ENCODE results near the gene CACNA1H. TPM values are rescaled to one million over a fixed set of nuclear protein-coding genes. Genes with fewer than 3 reads are reported as not detected.

Gene CACNA1H
- total and polyA plus RNA-seq, 2 of the 4 experiments (the other 2 are of a cell fraction), result 1.6 to 5.8 TPM

DNA sequence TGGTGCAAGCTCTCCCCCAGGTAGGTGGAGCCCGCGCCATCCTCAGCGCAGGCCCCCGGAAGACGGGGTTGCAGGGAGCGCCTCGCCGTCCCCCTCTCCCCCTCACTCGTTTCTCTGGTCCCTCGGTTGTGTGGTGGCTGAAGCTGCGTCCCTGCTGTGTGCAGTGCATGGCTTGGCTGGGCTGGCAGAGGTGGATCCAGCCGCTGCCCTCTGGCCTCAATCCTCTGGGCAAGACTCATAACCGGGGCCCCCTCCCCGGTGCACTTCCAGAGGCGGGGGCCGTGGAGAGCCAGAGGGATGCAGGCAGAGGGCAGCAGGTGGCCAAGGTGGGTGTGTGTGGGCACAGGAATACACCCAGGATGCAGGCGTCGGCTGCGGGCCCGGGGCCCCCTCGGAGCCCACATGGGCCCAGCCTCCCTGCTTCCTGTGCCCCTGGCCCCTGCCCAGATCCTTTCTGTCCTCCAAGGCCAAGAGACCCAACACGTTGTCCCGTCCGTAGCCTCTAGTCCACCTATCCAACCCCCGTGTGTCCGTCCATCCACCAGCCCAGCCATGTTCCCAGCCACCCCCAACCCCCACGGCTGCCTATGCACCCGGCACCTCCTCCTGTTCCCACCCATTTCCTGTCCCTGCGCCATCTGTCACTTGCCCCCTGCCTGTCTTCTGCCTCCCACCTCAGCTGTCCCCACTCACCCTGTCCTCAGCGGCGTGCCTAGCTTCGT lies 62.8 kb downstream of the CACNA1H start:
- ATAC-seq (ENCODE audit: low read depth) (no peak), DNase-seq (no peak)
- H2BK5ac ChIP-seq (ENCODE audit: low read depth, low read length, poor library complexity, severe bottlenecking), result no peak overlapping the region
- no peak overlapping the region for H4K91ac ChIP-seq (ENCODE audit: insufficient read depth, low read depth, low read length)
- H2BK120ac ChIP-seq (ENCODE audit: low read depth, low read length), result no peak overlapping the region
- H3K9me1 ChIP-seq (ENCODE audit: insufficient read depth, low read length), result no peaks in the 10 kb centered on the region
- H4K8ac ChIP-seq (ENCODE audit: low read depth in 2 of 2, low read length in 2 of 2), result no peak overlapping the region
- H2AK5ac ChIP-seq (ENCODE audit: low read depth, low read length), result no peak overlapping the region
- peak overlapping the region; percentile 51 for H2AFZ ChIP-seq (replicated peaks; ENCODE audit: low read length, poor library complexity)
- WGBS, 2 experiments (ENCODE audit: extremely low coverage in 2 of 2, insufficient read length in 1 of 2), result 57% methylated on average over 7 of the region's 32 CpGs; no CpG with 5 or more reads in 1 of the 2 experiments
- no peaks in the 10 kb centered on the region for H4K20me1 ChIP-seq (ENCODE audit: insufficient read depth, low read length)
- no peak overlapping the region for H3K9ac ChIP-seq (ENCODE audit: low read depth, low read length)
- H3K56ac ChIP-seq (ENCODE audit: extremely low read depth, insufficient read depth, low read length), result no peak overlapping the region
- H2BK20ac ChIP-seq (ENCODE audit: low read depth, low read length), result no peak overlapping the region
- H3K4me3 ChIP-seq (ENCODE audit: insufficient read depth, low read depth, low read length), result no peak overlapping the region
- intact Hi-C loops (cut with micrococcal nuclease), result no loop called here
- no peaks in the 10 kb centered on the region for H3K9me3 ChIP-seq (ENCODE audit: control insufficient read depth, insufficient read depth, low read length)
- peaks cover 4% of the 10 kb centered on the region; the same call in 1 of the 2 replicates for H3K36me3 ChIP-seq (ENCODE audit: control insufficient read depth, insufficient read depth, low read length)
- no peak overlapping the region for H3K4ac ChIP-seq (ENCODE audit: low read depth, low read length)
- POLR2A ChIA-PET (ENCODE audit: unreplicated experiment), result no interaction called here
- dilution Hi-C loops (cut with HindIII; ENCODE audit: low sequenced_read_pairs, unreplicated experiment), result no loop called here
- no peaks in the 10 kb centered on the region for H3K27me3 ChIP-seq (ENCODE audit: control insufficient read depth, insufficient read depth, low read length)
- no peak overlapping the region for H3K23ac ChIP-seq (ENCODE audit: low read depth, low read length)
- H4K5ac ChIP-seq (ENCODE audit: low read depth, low read length), result no peak overlapping the region
- no peaks in the 10 kb centered on the region for H3K79me1 ChIP-seq (ENCODE audit: low read depth in 1 of 2, low read length in 2 of 2)
- H3K14ac ChIP-seq (replicated peaks; ENCODE audit: low read depth, low read length), result no peak overlapping the region
- no TSS peak for BruUV-seq (replicated peaks)
- H3K27ac ChIP-seq (ENCODE audit: insufficient read depth, low read length), result no peak overlapping the region
- CTCF ChIA-PET, result no interaction called here
- H3K4me1 ChIP-seq (ENCODE audit: control insufficient read depth, insufficient read depth, low read length), result no peaks in the 10 kb centered on the region
- in situ Hi-C loops (cut with MboI; ENCODE audit: low sequenced_read_pairs), result loop anchor here (25.0 kb wide), 1 partner anchor 403 kb away; the partner anchor contains the start of gene GNG13
- H3K18ac ChIP-seq (ENCODE audit: low read depth, low read length), result no peak overlapping the region
- no peak overlapping the region for H3K4me2 ChIP-seq (ENCODE audit: low read depth, low read length)
- H2AK9ac ChIP-seq (replicated peaks; ENCODE audit: low read depth, low read length, poor library complexity), result no peak overlapping the region
- TF ChIP-seq BHLHE40 (IDR thresholded peaks at IDR 0.05; ENCODE audit: low read depth, low read length) (no peak), SMC3 (IDR thresholded peaks at IDR 0.05; ENCODE audit: low read depth, low read length) (no peak), RCOR1 (IDR thresholded peaks at IDR 0.05; ENCODE audit: insufficient replicate concordance, low read length) (no peak), MAZ (IDR thresholded peaks at IDR 0.05; ENCODE audit: borderline replicate concordance, low read depth, low read length) (no peak), CEBPB (IDR thresholded peaks at IDR 0.05; ENCODE audit: low read depth, low read length) (no peak), MAFK (IDR thresholded peaks at IDR 0.05; ENCODE audit: low read depth, low read length) (no peak), MXI1 (IDR thresholded peaks at IDR 0.05; ENCODE audit: borderline replicate concordance, low read depth, low read length) (no peak), ELK1 (IDR thresholded peaks at IDR 0.05; ENCODE audit: borderline replicate concordance, low read depth, low read length) (no peak), NFE2L2 (IDR thresholded peaks at IDR 0.05; ENCODE audit: low read depth, low read length) (no peak), RFX5 (IDR thresholded peaks at IDR 0.05; ENCODE audit: low read depth, low read length) (no peak), FOS (IDR thresholded peaks at IDR 0.05; ENCODE audit: low read depth, low read length) (no peak), CHD1 (IDR thresholded peaks at IDR 0.05; ENCODE audit: low read depth, low read length) (no peak), RAD21 (IDR thresholded peaks at IDR 0.05; ENCODE audit: low read length) (no peak)
- TF ChIP-seq, protein P1, sequence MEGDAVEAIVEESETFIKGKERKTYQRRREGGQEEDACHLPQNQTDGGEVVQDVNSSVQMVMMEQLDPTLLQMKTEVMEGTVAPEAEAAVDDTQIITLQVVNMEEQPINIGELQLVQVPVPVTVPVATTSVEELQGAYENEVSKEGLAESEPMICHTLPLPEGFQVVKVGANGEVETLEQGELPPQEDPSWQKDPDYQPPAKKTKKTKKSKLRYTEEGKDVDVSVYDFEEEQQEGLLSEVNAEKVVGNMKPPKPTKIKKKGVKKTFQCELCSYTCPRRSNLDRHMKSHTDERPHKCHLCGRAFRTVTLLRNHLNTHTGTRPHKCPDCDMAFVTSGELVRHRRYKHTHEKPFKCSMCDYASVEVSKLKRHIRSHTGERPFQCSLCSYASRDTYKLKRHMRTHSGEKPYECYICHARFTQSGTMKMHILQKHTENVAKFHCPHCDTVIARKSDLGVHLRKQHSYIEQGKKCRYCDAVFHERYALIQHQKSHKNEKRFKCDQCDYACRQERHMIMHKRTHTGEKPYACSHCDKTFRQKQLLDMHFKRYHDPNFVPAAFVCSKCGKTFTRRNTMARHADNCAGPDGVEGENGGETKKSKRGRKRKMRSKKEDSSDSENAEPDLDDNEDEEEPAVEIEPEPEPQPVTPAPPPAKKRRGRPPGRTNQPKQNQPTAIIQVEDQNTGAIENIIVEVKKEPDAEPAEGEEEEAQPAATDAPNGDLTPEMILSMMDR (conservative IDR thresholded peaks at IDR 0.05; ENCODE audit: low read depth, low read length), result no peak
- TF ChIP-seq, protein P2, sequence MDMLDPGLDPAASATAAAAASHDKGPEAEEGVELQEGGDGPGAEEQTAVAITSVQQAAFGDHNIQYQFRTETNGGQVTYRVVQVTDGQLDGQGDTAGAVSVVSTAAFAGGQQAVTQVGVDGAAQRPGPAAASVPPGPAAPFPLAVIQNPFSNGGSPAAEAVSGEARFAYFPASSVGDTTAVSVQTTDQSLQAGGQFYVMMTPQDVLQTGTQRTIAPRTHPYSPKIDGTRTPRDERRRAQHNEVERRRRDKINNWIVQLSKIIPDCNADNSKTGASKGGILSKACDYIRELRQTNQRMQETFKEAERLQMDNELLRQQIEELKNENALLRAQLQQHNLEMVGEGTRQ (IDR thresholded peaks at IDR 0.05; ENCODE audit: low read depth, low read length), result no peak
- no peak overlapping the region for H2BK15ac ChIP-seq (ENCODE audit: low read depth, low read length)
